Subcutaneous abdominal adipose tissue (tissue), 5 donors: ENCODE measurements around the gene TCF12.

Experiments
- H3K27ac ChIP-seq: one replicate; pipeline ENCODE4 v1.7.0; 2013; ENCODE audit warnings: low read depth, mild to moderate bottlenecking, inconsistent platforms, low read length, moderate library complexity
- H3K27me3 ChIP-seq, 5 donors: one replicate each; pipeline ENCODE4 v1.7.0; 2013; ENCODE audit warnings: low read length in 5 of 5, inconsistent platforms in 1 of 5; ENCODE audit not compliant: control insufficient read depth in 5 of 5, insufficient read depth in 4 of 5
- H3K36me3 ChIP-seq, 5 donors: one replicate each; pipeline ENCODE4 v1.7.0; 2013; ENCODE audit warnings: low read length in 5 of 5; ENCODE audit not compliant: control insufficient read depth in 5 of 5, insufficient read depth in 5 of 5
- H3K4me1 ChIP-seq, 5 donors: one replicate each; pipeline ENCODE4 v1.7.0; 2013; ENCODE audit warnings: low read length in 5 of 5, mild to moderate bottlenecking in 3 of 5, moderate library complexity in 1 of 5; ENCODE audit not compliant: control insufficient read depth in 5 of 5, insufficient read depth in 5 of 5
- H3K4me3 ChIP-seq, 5 donors: one replicate each; pipeline ENCODE4 v1.7.0; 2013; ENCODE audit warnings: low read length in 5 of 5, low read depth in 1 of 5
- H3K9ac ChIP-seq, 5 donors: one replicate each; pipeline ENCODE4 v1.7.0; 2013; ENCODE audit warnings: low read length in 5 of 5, mild to moderate bottlenecking in 4 of 5, moderate library complexity in 3 of 5
- H3K9me3 ChIP-seq, 5 donors: one replicate each; pipeline ENCODE4 v1.7.0; 2013; ENCODE audit warnings: low read length in 5 of 5; ENCODE audit not compliant: control insufficient read depth in 5 of 5
- donor health status: healthy.
- donor health status: healthy.
- donor health status: healthy.
- donor health status: healthy.
- donor health status: healthy.

The TCF12 gene

DNA sequence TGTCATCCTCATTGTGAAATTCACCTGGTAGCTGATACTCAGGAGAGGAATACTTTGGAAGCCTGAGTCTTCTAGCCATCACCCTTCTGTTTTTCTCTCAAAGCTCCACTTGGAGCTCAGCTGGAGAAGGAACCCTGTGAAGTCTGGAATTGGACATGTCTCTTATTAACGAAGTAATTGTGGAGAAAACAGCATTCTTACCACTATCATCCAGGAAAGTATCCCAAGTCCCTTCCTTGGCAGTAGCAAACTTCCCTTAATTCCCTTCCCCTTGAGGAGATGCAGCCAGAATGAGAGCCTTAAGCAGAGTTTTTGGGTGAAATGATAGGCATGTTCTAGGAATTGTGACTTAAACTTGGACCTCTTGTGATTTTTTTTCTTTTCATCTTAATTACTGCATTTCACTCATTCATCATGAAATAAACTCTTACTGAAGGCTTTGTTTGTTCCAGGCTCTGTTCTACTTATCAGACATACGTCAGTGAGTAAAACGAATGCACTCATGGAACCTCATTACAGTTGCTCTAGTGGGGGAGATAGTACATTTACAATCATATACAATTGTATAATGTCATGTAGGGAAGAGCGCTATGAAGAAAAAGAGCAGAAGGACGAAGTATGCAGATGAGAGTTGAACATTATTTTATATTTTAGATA lies 30.5 kb upstream of the TCF12 start:
- peak overlapping the region; percentile 91 for H3K27ac ChIP-seq
- H3K4me3 ChIP-seq = peak overlapping the region; percentile 78 to 86 (median 80)
- peak overlapping the region; percentile 49 to 96 (median 86) for H3K9ac ChIP-seq
- no peaks in the 10 kb centered on the region for H3K9me3 ChIP-seq
- no peaks in the 10 kb centered on the region for H3K36me3 ChIP-seq
- H3K4me1 ChIP-seq = peaks cover 0 to 21% (median 20%) of the 10 kb centered on the region in 5 donors
- no peaks in the 10 kb centered on the region for H3K27me3 ChIP-seq

DNA sequence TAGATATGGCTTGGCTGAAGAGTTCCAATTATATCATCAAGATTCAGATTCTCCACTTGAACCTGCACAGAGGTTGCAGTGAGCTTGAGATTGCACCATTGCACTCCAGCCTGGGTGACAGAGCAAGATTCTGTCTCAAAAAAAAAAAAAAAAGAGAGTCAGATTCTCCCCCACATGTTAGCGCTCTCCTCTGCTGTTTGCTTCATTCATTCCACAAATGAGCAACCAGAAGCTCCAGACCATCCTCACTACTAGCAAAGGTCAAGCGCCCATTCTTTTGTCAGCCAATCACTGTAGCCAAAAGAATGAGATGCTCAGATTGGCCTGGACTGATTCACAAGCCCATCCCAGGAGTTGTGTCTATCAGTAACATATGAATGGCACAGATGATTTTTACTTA lies 28.4 kb upstream of the TCF12 start:
- Histone ChIP-seq H3K4me3 (no peak overlapping the region), H3K9ac (no peak overlapping the region), H3K27me3 (no peaks in the 10 kb centered on the region), H3K9me3 (no peaks in the 10 kb centered on the region), H3K36me3 (no peaks in the 10 kb centered on the region), H3K4me1 (peaks cover 0 to 21% (median 20%) of the 10 kb centered on the region in 5 donors), H3K27ac (no peak overlapping the region)

DNA sequence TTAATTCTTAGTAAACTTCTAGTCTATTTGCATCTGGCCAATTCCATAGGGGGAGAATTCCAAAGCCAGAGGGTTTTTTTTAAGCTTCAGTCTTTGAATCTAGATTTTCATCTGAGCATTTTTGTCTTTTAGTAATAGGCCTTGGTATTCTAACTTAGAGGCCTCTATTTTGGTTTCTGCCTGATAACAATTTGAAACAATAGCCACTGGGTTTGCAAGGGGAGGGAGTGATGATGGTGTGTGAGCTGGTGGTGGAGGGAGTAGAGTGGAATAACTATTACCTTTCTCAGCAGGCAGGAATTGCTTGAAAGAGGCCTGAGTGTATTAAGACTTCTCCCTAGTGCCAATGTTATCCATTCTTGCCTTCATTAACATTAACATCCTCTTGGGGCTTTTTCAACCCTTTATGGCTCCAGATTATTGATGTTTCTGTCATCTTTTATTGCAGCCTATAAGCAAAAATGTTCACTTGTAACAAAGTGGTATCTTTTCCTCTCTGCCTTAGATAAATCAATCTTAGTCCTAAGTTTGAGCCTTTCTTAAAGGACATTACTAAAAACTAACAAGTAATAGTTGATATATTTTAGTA lies 26.5 kb upstream of the TCF12 start:
- no peak overlapping the region for H3K27ac ChIP-seq
- no peaks in the 10 kb centered on the region for H3K27me3 ChIP-seq
- H3K4me1 ChIP-seq = peaks cover 0 to 12% (median 12%) of the 10 kb centered on the region in 5 donors
- H3K9me3 ChIP-seq = no peaks in the 10 kb centered on the region
- no peak overlapping the region for H3K4me3 ChIP-seq
- H3K36me3 ChIP-seq = no peaks in the 10 kb centered on the region
- H3K9ac ChIP-seq = no peak overlapping the region

DNA sequence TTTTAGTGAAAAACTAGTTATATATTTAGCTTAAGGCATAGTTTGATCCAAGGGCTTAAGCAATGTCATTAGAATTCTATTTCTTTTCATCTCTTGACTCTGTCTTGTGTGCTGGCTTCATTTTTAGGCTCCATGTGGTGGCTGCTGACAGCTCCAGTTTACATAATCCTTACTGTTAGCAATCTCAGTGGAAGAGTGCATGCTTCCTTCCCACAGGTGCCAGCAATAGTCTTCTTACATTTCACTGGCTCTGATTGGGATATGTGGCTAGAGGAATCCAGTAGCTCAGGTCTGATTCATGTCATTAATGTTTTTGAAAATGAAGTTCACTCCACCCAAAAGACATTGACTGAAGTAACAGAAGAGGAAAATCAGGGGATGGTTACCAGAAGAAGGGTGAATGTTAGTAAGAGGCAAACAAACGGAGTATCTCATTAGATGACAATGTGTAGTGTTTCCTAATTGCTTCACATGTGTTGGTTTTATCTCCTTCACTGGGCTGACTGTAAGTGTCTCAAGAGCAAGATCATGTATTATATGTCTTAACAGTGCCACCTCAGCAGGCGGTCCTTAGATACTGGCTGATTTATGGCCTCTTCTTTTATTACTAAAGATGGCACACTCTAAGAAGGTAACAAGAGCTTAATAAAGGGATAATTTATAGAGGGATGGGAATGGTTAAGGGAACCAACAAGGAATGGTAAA lies 25.6 kb upstream of the TCF12 start:
- H3K9ac ChIP-seq = no peak overlapping the region
- no peaks in the 10 kb centered on the region for H3K27me3 ChIP-seq
- H3K36me3 ChIP-seq = no peaks in the 10 kb centered on the region
- no peak overlapping the region for H3K4me3 ChIP-seq
- H3K4me1 ChIP-seq = peaks cover 0 to 8% (median 7%) of the 10 kb centered on the region in 5 donors
- no peaks in the 10 kb centered on the region for H3K9me3 ChIP-seq
- no peak overlapping the region for H3K27ac ChIP-seq

DNA sequence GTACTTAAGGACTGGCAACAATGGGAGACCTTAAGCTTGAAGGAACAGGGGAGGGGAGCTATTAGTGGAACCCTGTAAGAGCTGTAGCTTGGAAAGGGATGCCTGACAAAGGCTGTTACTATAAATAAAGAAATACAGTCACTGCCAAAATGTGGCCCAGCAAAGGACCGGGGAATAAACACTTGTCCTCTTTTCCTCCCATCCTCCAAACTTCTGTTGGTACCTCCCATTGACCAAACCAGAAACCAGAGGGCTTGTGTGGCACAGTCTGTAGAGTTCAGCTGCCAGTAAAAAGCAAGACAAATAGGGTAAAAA lies 25.1 kb upstream of the TCF12 start:
- no peak overlapping the region for H3K9ac ChIP-seq
- no peaks in the 10 kb centered on the region for H3K27me3 ChIP-seq
- no peak overlapping the region for H3K4me3 ChIP-seq
- H3K27ac ChIP-seq = no peak overlapping the region
- H3K9me3 ChIP-seq = no peaks in the 10 kb centered on the region
- no peaks in the 10 kb centered on the region for H3K36me3 ChIP-seq
- peaks cover 0 to 3% (median 2%) of the 10 kb centered on the region in 5 donors for H3K4me1 ChIP-seq

DNA sequence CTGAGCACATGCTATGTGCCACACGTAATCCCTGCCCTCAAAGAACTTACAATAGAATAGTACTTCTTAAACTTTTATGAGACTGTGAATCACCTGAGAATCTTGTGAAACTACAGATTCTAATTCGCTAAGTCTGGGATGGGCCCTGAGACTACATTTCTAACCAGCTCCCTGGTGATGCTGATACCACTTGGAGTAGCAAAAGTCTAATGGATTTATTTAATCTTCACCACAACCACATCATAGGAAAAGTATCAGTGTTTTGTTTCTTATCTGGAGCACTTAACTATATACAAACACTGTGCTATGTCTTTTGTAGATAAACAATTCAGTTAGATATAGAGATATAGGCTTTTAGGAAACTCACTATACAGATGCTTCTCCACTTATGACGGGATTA lies 23.8 kb upstream of the TCF12 start:
- Histone ChIP-seq H3K9ac (no peak overlapping the region), H3K27me3 (no peaks in the 10 kb centered on the region), H3K4me3 (no peak overlapping the region), H3K4me1 (no peaks in the 10 kb centered on the region), H3K9me3 (no peaks in the 10 kb centered on the region), H3K27ac (no peak overlapping the region), H3K36me3 (no peaks in the 10 kb centered on the region)

DNA sequence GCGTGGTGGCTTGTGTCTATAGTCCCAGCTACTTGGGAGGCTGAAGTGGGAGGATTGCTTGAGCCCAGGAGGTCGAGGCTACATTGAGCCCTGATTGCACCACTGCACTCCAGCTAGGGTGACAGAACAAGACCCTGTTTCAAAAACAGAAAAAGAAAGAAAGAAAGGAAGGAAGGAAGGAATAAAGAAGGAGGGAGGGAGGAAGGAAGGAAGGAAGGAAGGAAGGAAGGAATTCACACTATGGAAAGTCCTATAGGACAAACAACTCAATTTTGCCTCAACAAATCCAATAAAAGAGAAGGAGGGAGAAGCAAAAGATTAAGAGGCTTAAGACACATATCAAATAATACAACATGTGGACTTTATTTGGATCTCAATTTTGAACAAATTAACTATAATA lies 16.5 kb upstream of the TCF12 start:
- no peaks in the 10 kb centered on the region for H3K27me3 ChIP-seq
- no peak overlapping the region for H3K4me3 ChIP-seq
- H3K4me1 ChIP-seq = no peaks in the 10 kb centered on the region
- no peak overlapping the region for H3K27ac ChIP-seq
- no peaks in the 10 kb centered on the region for H3K36me3 ChIP-seq
- no peaks in the 10 kb centered on the region for H3K9me3 ChIP-seq
- no peak overlapping the region for H3K9ac ChIP-seq

DNA sequence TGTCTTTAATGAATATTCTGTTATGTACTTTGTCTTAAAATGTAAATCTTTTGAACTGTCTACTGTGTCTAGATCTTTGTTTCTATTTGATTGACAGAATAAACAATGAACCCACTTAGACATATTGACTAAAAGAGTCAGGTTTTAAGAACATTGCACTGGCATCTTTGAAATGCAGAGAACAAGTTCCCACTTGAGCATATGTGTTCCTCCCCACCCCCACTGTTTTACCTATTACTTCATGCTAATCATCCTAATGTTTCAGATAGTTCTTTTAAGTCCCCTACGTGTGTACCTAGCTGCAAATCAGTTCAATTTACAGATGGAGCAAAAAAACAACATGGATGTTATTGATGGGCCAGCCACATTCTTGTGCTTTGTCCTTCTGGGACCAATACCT lies 11.7 kb upstream of the TCF12 start:
- no peaks in the 10 kb centered on the region for H3K27me3 ChIP-seq
- H3K9me3 ChIP-seq = no peaks in the 10 kb centered on the region
- no peaks in the 10 kb centered on the region for H3K4me1 ChIP-seq
- no peaks in the 10 kb centered on the region for H3K36me3 ChIP-seq
- no peak overlapping the region for H3K9ac ChIP-seq
- no peak overlapping the region for H3K27ac ChIP-seq
- H3K4me3 ChIP-seq = no peak overlapping the region

DNA sequence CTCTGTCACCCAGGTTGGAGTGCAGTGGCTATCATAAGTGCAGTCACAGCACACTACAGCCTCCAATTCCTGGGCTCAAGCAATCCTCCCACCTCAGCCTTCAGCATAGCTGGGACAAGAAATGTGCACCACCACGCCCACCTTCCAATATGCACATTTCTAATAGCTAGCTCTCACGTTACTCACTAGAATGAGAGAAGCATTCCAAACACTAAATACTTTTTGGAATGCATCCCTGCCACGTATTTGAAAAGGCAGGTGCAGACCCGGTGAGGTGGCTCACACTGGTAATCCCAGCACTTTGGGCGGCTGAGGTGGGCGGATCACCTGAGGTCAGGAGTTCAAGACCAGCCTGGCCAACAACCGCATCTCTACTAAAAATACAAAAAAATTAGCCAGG lies 7.6 kb upstream of the TCF12 start:
- no peak overlapping the region for H3K9ac ChIP-seq

DNA sequence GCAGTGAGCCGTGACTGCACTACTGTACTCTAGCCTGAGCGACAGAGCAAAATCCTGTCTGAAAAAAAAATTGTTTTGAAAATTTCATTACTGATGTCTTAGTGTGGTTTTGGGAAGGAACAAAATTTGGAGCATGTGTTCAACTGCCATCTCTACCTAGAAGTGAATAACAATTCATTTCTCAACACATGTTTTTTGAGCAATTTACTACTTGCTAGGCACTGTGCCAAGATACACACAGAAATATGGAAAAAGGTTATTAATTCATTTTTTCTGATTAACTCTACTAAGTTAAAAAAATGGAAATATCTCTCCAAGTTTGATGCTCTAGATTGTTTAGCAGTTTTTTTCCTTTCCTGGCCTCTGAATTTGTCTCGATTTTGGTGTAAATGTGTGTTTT lies 5.2 kb upstream of the TCF12 start:
- H3K27ac ChIP-seq = no peak overlapping the region
- no peak overlapping the region for H3K4me3 ChIP-seq
- H3K36me3 ChIP-seq = no peaks in the 10 kb centered on the region
- no peaks in the 10 kb centered on the region for H3K27me3 ChIP-seq
- no peaks in the 10 kb centered on the region for H3K9me3 ChIP-seq
- no peak overlapping the region for H3K9ac ChIP-seq
- H3K4me1 ChIP-seq = peaks cover 5 to 22% (median 18%) of the 10 kb centered on the region in 5 donors

More for the DNA sequence above, 7.6 kb upstream of the TCF12 start:
- no peaks in the 10 kb centered on the region for H3K9me3 ChIP-seq
- no peaks in the 10 kb centered on the region for H3K27me3 ChIP-seq
- no peaks in the 10 kb centered on the region for H3K36me3 ChIP-seq
- H3K27ac ChIP-seq = no peak overlapping the region
- peaks cover 0 to 9% (median 3%) of the 10 kb centered on the region in 5 donors for H3K4me1 ChIP-seq
- H3K4me3 ChIP-seq = no peak overlapping the region
